Neural progenitor cell (in vitro differentiated cells): ENCODE measurements around the gene NDFIP2. TPM values are rescaled to one million over a fixed set of nuclear protein-coding genes. Genes with fewer than 3 reads are reported as not detected.
A peak's percentile ranks its signal among the peaks of the same experiment; 100 is the strongest.

ENCODE experiments used
- DNase-seq: peaks from one replicate; pipeline ENCODE4 v3.0.0-alpha.2; 2016; ENCODE audit warnings: low spot score
- H2AFZ ChIP-seq: fragments of 200-600 bp; sonication (generic); replicated peaks from 2 replicates; pipeline ENCODE4 v1.6.1; 2016; ENCODE audit warnings: antibody characterized with exemption
- H3F3A ChIP-seq: fragments of 200-600 bp; sonication (generic); 2 replicates; pipeline ENCODE4 v1.6.1; 2016; ENCODE audit warnings: antibody characterized with exemption, low read depth
- H3K27ac ChIP-seq: fragments of 200-600 bp; sonication (generic); 2 replicates; pipeline ENCODE4 v1.5.1; 2016; ENCODE audit warnings: mild to moderate bottlenecking
- H3K27me3 ChIP-seq: fragments of 200-600 bp; sonication (generic); 2 replicates; pipeline ENCODE4 v1.6.1; 2016; ENCODE audit warnings: mild to moderate bottlenecking, moderate library complexity
- H3K36me3 ChIP-seq: fragments of 200-600 bp; sonication (generic); 2 replicates; pipeline ENCODE4 v1.5.1; 2016
- H3K4me1 ChIP-seq: fragments of 200-600 bp; sonication (generic); 2 replicates; pipeline ENCODE4 v1.6.1; 2016; ENCODE audit warnings: mixed run types
- H3K4me2 ChIP-seq: fragments of 200-600 bp; sonication (generic); 2 replicates; pipeline ENCODE4 v1.6.1; 2016
- H3K4me3 ChIP-seq: fragments of 200-600 bp; sonication (generic); 2 replicates; pipeline ENCODE4 v1.5.1; 2016
- H3K79me2 ChIP-seq: fragments of 200-600 bp; sonication (generic); 2 replicates; pipeline ENCODE4 v1.6.1; 2016; ENCODE audit warnings: low read depth
- H3K9ac ChIP-seq: fragments of 200-600 bp; sonication (generic); 2 replicates; pipeline ENCODE4 v1.6.1; 2016
- H3K9me3 ChIP-seq: fragments of 200-600 bp; sonication (generic); 2 replicates; pipeline ENCODE4 v1.5.1; 2016; ENCODE audit warnings: low read depth
- H4K20me1 ChIP-seq: fragments of 200-600 bp; sonication (generic); 2 replicates; pipeline ENCODE4 v1.6.1; 2016; ENCODE audit warnings: low read depth
- H3K27ac Mint-ChIP-seq: 3 replicates; pipeline ENCODE4 v1.8.0; 2021; ENCODE audit warnings: mixed read lengths
- H3K27me3 Mint-ChIP-seq: 2 replicates; pipeline ENCODE4 v1.8.0; 2022; ENCODE audit warnings: low read depth, mild to moderate bottlenecking, inconsistent platforms, moderate library complexity, mixed read lengths; ENCODE audit not compliant: insufficient read depth
- H3K36me3 Mint-ChIP-seq: 3 replicates; pipeline ENCODE4 v1.8.0; 2021; ENCODE audit warnings: mixed read lengths
- H3K4me1 Mint-ChIP-seq: 3 replicates; pipeline ENCODE4 v1.8.0; 2021; ENCODE audit warnings: mixed read lengths
- H3K4me3 Mint-ChIP-seq: 3 replicates; pipeline ENCODE4 v1.8.0; 2021; ENCODE audit warnings: mild to moderate bottlenecking, moderate library complexity, mixed read lengths
- H3K9me3 Mint-ChIP-seq: 3 replicates; pipeline ENCODE4 v1.8.0; 2020; ENCODE audit warnings: mixed read lengths
- CTCF ChIP-seq: fragments of 200-600 bp; sonication (generic); IDR thresholded peaks from 2 replicates; pipeline ENCODE4 v1.5.1; 2017; ENCODE audit warnings: antibody characterized with exemption, mild to moderate bottlenecking
- EZH2 ChIP-seq: fragments of 200-600 bp; sonication (generic); IDR thresholded peaks from 2 replicates; pipeline ENCODE4 v1.6.1; 2017; ENCODE audit warnings: antibody characterized with exemption, mild to moderate bottlenecking, moderate library complexity
- EZH2phosphoT487 ChIP-seq: fragments of 200-600 bp; sonication (generic); IDR thresholded peaks from 2 replicates; pipeline ENCODE4 v1.6.1; 2017; ENCODE audit warnings: antibody characterized with exemption
- total RNA-seq: library from RNA; depleted of rRNA; stranded (reverse); fragments of >200 nt; gene quantifications from 2 replicates; pipeline ENCODE4 v1.2.3, GENCODE V29; 2015; ENCODE audit warnings: low replicate concordance

The NDFIP2 gene
- total RNA-seq, 1 donor from 2014 or later = 25.4 TPM

- H3F3A ChIP-seq = peaks cover 8% of the 10 kb centered on the region
- H3K36me3 Mint-ChIP-seq = no peaks in the 10 kb centered on the region
- H3K79me2 ChIP-seq = no peaks in the 10 kb centered on the region
- no peak overlapping the region for H3K9ac ChIP-seq
- H3K9me3 ChIP-seq = no peaks in the 10 kb centered on the region
- no peak overlapping the region for H2AFZ ChIP-seq
- peaks cover 2% of the 10 kb centered on the region for H3K9me3 Mint-ChIP-seq
- no peak overlapping the region for H3K4me3 ChIP-seq
- no peak overlapping the region for H3K27ac ChIP-seq
- H3K27me3 ChIP-seq = peaks cover 56% of the 10 kb centered on the region
- no peak overlapping the region for H3K4me2 ChIP-seq
- H4K20me1 ChIP-seq = peaks cover 10% of the 10 kb centered on the region
- no peak for DNase-seq
- no peaks in the 10 kb centered on the region for H3K36me3 ChIP-seq
- peaks cover 39% of the 10 kb centered on the region for H3K4me1 Mint-ChIP-seq
- H3K27me3 Mint-ChIP-seq = peaks cover 2% of the 10 kb centered on the region
- H3K27ac Mint-ChIP-seq = no peak overlapping the region
- H3K4me1 ChIP-seq = peaks cover 13% of the 10 kb centered on the region
- no peak overlapping the region for H3K4me3 Mint-ChIP-seq
- TF ChIP-seq EZH2 = no peak
- no peak for TF ChIP-seq CTCF
- TF ChIP-seq EZH2phosphoT487 = no peak
These were observed 30.8 kb upstream of the NDFIP2 start for GRCh38 chr13:79450110-79450509.

GRCh38 chr13:79451500-79451962 is 29.4 kb upstream of the NDFIP2 start:
- H3K27me3 Mint-ChIP-seq = no peaks in the 10 kb centered on the region

DNA sequence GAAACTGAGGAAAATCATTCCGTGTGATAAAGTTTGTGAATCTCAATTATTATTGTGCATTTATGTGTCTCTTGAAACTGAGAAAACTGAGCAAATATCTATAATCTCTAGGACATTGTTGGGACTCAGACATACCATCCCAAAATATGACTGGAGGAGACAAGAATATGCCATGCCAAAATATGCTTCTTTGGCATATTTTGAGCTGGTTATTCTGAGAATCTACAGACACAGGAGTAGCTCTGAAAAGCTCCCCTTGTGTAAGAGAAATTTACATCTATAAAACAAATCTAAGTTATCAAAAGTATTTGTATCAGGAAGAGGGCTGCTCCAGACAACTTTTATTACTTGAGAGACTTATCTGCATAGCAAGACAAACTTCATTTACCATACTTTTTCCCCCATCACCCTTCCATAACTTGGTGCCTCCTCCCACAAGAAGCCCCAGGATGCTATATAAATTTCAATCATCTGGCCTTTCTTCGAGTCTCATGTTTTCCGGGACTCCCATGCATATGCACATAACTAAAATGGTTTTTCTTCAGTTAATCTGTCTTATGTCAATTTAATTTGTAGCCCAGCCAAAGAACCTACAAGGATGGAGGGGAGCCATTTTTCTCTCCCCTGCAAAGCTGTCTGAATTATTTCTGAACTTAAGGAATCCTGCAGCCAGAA is 28.6 kb upstream of the NDFIP2 start:
- Mint-ChIP-seq H3K27ac (peak overlapping the region; percentile 7), H3K27me3 (no peaks in the 10 kb centered on the region)
- H3K4me2 ChIP-seq = no peak overlapping the region

More at GRCh38 chr13:79451500-79451962, 29.4 kb upstream of the NDFIP2 start:
- Histone ChIP-seq H3F3A (peaks cover 8% of the 10 kb centered on the region), H3K79me2 (no peaks in the 10 kb centered on the region), H3K4me2 (no peak overlapping the region), H4K20me1 (peaks cover 10% of the 10 kb centered on the region), H2AFZ (no peak overlapping the region), H3K9me3 (no peaks in the 10 kb centered on the region), H3K27me3 (peaks cover 42% of the 10 kb centered on the region), H3K9ac (no peak overlapping the region), H3K27ac (no peak overlapping the region), H3K4me3 (no peak overlapping the region), H3K4me1 (peaks cover 13% of the 10 kb centered on the region), H3K36me3 (no peaks in the 10 kb centered on the region)
- DNase-seq = no peak
- no peaks in the 10 kb centered on the region for H3K36me3 Mint-ChIP-seq
- peak overlapping the region; percentile 40 for H3K27ac Mint-ChIP-seq
- peaks cover 29% of the 10 kb centered on the region for H3K4me1 Mint-ChIP-seq
- peak overlapping the region; percentile 4 for H3K4me3 Mint-ChIP-seq
- TF ChIP-seq CTCF = no peak
- no peak for TF ChIP-seq EZH2phosphoT487
- TF ChIP-seq EZH2 = no peak
- H3K9me3 Mint-ChIP-seq = no peaks in the 10 kb centered on the region

More for the DNA sequence above, 28.6 kb upstream of the NDFIP2 start:
- H3K27ac ChIP-seq = no peak overlapping the region
- no peak overlapping the region for H3K4me3 Mint-ChIP-seq
- H3F3A ChIP-seq = peaks cover 4% of the 10 kb centered on the region
- no peaks in the 10 kb centered on the region for H3K36me3 Mint-ChIP-seq
- peaks cover 3% of the 10 kb centered on the region for H4K20me1 ChIP-seq
- peaks cover 7% of the 10 kb centered on the region for H3K4me1 ChIP-seq
- H3K9me3 Mint-ChIP-seq = no peaks in the 10 kb centered on the region
- no peaks in the 10 kb centered on the region for H3K9me3 ChIP-seq
- H3K36me3 ChIP-seq = no peaks in the 10 kb centered on the region
- no peak overlapping the region for H3K4me3 ChIP-seq
- DNase-seq = no peak
- H3K79me2 ChIP-seq = no peaks in the 10 kb centered on the region
- no peak for TF ChIP-seq EZH2
- TF ChIP-seq EZH2phosphoT487 = no peak
- no peak for TF ChIP-seq CTCF
- peaks cover 24% of the 10 kb centered on the region for H3K4me1 Mint-ChIP-seq
- H3K27me3 ChIP-seq = peaks cover 35% of the 10 kb centered on the region
- H3K9ac ChIP-seq = no peak overlapping the region
- H2AFZ ChIP-seq = no peak overlapping the region
